MG63 (cell line): ENCODE results near the gene NFATC2IP. TPM values are rescaled to one million over a fixed set of nuclear protein-coding genes. Genes with fewer than 3 reads are reported as not detected.
"Not testable (repeated sequence)": the region's sequence is repeated elsewhere in the genome, so short reads cannot be mapped to it uniquely, and the experiment has no call there.

Experiments
- DNase-seq: peaks from one replicate; pipeline ENCODE4 v3.0.0-alpha.2; 2020
- H3K27me3 ChIP-seq: fragments of 250-450 bp; sonication (Bioruptor Pico); 2 replicates; pipeline ENCODE4 v1.5.1; 2020; ENCODE audit warnings: mild to moderate bottlenecking, moderate library complexity
- H3K36me3 ChIP-seq: fragments of 250-450 bp; sonication (Bioruptor Pico); 2 replicates; pipeline ENCODE4 v1.5.1; 2020; ENCODE audit warnings: mild to moderate bottlenecking, moderate library complexity
- H3K4me3 ChIP-seq: fragments of 250-450 bp; sonication (Bioruptor Pico); 2 replicates; pipeline ENCODE4 v1.5.1; 2020; ENCODE audit warnings: mild to moderate bottlenecking, moderate library complexity
- H3K9me3 ChIP-seq: fragments of 250-450 bp; sonication (Bioruptor Pico); 2 replicates; pipeline ENCODE4 v1.5.1; 2020; ENCODE audit warnings: mild to moderate bottlenecking, moderate library complexity
- total RNA-seq: library from RNA; depleted of rRNA; stranded (reverse); fragments of >200 nt; shearing (Covaris generic); gene quantifications from 2 replicates; pipeline ENCODE4 v1.2.3, GENCODE V29; 2014; ENCODE audit warnings: low replicate concordance

NFATC2IP gene
- total RNA-seq, 1 experiment from 2014 or later, result 21.3 TPM

DNA sequence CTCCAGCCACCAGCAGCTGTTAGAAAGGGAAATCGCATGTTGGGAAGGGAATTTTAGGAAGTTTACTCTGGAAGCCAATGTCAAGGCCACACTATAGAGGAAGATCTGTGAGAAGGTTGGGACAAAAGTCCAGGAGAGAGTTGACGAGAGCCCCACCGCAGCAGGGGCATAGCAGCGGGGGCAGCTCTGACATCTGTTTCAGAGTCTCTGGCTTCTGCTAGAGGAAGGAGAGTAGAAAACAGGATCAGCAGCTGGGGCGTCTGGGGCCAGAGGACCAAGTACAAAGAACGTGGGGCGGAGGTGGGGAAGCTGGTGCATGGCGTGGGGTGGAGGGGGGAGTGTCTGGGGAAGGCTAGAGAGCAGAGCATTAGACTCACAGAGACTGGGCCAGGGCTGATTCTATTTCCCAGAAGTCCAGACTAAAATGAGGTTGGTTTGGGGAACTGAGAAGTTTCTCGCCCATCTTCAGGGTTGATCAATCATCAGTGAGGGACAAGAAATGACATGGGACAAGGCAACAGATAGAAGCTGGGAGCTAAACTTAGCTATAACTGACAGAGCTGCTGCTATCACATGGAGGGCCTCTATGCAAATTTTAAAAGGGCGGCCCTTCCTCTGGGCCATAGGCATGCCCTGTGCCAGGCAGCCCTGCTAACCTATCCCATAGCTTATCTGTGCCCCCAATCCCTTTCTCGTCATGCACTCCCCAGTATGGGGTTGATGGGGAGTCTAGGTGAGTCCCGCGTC, 26.9 kb upstream of the NFATC2IP start:
- no peaks in the 10 kb centered on the region for H3K27me3 ChIP-seq
- H3K9me3 ChIP-seq, result no peaks in the 10 kb centered on the region
- DNase-seq, result no peak
- H3K4me3 ChIP-seq, result no peak overlapping the region
- peaks cover 16% of the 10 kb centered on the region for H3K36me3 ChIP-seq

DNA sequence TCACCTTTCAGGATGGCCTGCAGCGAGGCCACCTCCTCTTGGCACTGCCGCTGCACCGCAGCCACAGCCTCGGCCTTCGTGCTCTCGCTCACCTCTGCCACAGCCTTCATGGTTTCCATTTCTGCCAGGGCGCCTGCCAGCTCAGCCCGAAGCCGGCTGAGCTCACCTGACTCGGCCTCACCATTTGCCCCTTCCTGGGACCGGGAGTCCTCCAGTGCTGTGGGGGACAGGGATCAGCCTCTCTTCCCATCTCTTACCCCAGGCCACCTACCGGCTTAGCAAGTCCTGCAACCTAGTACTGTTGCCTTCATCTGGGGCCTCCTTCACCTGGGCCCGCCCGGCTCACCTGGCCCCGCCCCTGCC, 26.4 kb upstream of the NFATC2IP start:
- Histone ChIP-seq H3K4me3 (peak overlapping the region; percentile 100), H3K9me3 (no peaks in the 10 kb centered on the region), H3K36me3 (peaks cover 14% of the 10 kb centered on the region), H3K27me3 (no peaks in the 10 kb centered on the region)
- DNase-seq, result no peak

DNA sequence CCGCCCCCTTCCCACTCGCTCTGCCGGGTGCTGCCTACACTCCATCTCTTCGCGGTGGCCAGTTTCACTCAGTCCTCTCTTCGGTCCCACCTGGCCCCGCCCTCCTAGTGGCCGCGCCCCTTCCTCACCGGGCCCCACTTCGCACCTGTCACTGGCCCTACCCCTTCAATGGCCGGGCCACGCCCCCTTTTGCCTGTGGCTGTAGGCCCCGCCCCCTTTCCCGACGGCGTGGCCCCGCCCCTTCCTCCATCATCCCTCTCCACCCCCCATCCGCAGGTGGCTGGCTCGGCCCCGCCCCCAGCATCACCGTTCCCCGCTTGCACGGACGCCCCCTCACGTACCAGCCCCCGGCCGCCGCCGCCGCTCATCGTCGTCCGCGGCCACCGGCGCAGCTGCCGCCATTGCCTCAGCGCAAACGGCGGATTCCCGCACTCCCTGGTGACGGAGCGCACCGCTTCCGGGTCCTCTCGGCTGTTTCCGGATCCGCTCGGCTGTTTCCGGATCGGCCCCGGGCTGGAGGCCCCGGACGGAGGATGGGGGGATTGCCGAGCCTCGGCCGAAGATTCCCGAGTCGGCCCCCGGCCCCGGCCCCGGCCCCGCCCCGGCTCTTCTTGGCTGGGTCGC, 25.9 kb upstream of the NFATC2IP start, which contains the start of gene RABEP2:
RABEP2 (minus strand) TSS at position 477 of the 624 bp plus-strand sequence; CDS start at position 402, 75 bp downstream.
- Histone ChIP-seq H3K9me3 (no peaks in the 10 kb centered on the region), H3K4me3 (peak within 1 kb of the TSS; percentile 100)
- peak; percentile 94 for DNase-seq

DNA sequence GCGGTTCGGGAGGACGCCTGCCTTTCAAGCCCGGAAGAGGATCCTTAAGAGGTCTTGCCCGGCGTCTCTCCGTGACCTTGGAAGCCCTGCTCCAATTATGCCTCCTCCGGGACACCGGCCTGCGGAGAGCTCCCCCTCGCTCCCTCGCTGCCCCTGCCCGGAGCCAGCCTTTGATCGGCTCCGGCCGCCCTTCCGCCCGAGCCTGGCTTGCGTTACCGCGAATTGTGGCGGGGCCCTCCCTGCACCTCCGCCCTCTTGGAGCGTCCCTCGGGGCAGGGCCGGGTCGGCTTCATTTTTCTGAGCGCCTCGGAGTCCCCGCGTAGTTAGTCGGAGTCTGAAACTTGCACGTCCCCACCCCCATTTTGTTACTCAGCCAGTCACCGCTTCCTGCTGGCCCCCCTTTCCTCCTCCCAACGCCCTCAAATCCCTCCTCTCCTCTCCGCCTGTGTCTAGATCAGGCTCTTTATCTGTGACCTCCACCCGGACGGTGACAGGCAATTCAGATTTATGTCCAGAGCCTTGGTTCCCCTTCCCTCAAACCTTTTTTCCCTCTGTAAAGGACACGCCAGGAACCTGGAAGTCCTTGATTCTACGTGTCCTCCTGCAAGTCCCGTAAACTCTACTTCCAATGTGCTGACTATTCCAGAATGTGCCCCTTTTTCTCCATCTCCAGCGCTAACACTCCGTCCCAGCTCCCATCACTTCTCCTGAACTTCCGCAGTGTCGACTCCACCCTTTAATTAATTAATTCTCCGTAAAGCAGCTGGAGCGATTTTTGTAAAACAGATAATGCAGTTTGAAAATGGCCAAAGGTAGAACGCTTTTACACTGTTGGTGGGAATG, 25.1 kb upstream of the NFATC2IP start:
- H3K27me3 ChIP-seq, result no peaks in the 10 kb centered on the region
- H3K36me3 ChIP-seq, result peaks cover 12% of the 10 kb centered on the region
- peak; percentile 84 for DNase-seq
- no peaks in the 10 kb centered on the region for H3K9me3 ChIP-seq
- peak overlapping the region; percentile 100 for H3K4me3 ChIP-seq

More for the DNA sequence above, 25.9 kb upstream of the NFATC2IP start, which contains the start of gene RABEP2:
- peaks cover 12% of the 10 kb centered on the region for H3K36me3 ChIP-seq
- H3K27me3 ChIP-seq, result no peaks in the 10 kb centered on the region

DNA sequence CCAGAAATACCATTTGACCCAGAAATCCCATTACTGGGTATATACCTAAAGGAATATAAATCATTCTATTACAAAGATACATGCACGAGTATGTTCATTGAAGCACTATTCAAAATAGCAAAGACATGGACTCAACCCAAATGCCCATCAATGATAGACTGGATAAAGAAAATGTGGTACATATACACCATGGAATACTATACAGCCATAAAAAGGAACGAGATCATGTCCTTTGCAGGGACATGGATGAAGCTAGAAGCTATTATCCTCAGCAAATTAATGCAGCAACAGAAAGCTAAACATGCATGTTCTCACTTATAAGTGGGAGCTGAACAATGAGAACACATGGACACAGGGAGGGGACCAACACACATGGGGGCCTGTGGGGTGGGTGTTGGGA, 24.5 kb upstream of the NFATC2IP start:
- DNase-seq, H3K27me3 ChIP-seq, H3K9me3 ChIP-seq: not testable (repeated sequence)
- H3K4me3 ChIP-seq, result peak overlapping the region; percentile 100
- peaks cover 12% of the 10 kb centered on the region for H3K36me3 ChIP-seq

DNA sequence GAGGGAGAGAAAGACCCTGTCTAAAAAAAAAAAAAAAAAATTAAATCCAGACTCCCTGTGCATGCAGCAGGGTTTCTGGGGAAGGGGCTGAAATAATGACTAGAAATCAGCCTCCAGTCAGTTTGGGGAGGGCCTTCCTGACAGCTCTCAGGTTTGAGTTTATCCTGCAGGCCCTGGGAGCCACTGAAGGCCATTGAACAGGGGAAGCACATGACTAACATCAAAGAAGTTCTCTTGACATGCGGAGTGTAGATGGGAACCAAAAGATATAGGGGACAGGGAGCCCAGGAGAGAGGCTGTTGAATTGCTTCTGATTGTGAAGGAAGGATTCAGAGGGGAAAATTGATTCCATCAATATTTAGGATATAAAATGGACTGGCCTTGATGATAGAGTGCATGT, 22.9 kb upstream of the NFATC2IP start:
- peaks cover 5% of the 10 kb centered on the region for H3K36me3 ChIP-seq
- no peak overlapping the region for H3K4me3 ChIP-seq
- no peaks in the 10 kb centered on the region for H3K27me3 ChIP-seq
- no peak for DNase-seq
- H3K9me3 ChIP-seq, result no peaks in the 10 kb centered on the region

DNA sequence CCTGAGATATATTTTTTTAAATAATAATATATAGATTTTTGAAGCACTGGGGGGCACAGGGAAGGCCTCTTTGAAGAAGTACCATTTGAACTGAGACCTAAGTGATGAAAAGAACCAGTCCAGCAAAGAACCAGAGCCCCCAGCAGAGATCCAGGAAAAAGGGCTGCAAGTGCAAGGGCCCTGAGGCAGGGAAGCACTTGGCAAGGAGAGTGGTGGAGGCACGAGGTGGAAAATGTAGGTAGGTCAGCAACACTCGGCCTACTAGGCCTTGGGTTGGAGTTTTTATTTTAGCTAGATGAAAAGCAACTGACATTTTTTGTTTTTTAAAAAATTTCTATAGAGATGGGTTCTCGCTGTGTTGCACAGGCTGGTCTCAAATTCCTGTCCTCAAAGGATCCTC, 20.5 kb upstream of the NFATC2IP start:
- H3K4me3 ChIP-seq, result no peak overlapping the region
- no peaks in the 10 kb centered on the region for H3K27me3 ChIP-seq
- DNase-seq, result no peak
- peaks cover 2% of the 10 kb centered on the region; the same call in 1 of the 2 replicates for H3K36me3 ChIP-seq
- no peaks in the 10 kb centered on the region for H3K9me3 ChIP-seq

DNA sequence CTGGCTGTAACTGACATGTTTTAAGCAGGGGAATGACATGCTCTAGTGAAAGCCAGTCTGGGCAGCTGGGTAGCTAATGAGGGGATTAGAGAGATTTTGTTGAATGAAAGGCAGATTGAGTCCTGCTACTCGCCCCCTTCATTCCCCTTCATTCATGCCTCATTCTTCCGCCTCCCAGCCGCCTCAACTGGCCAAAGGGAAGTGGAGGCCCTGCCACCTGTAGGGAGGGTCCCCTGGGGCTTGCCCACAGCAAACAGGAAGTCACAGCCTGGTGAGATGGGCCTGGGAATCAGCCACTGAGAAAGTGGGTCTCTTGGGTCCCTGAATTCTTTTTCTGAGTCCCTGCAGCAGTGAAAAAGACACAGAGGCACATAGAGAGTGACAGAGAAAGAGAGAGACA, 20.1 kb upstream of the NFATC2IP start:
- Histone ChIP-seq H3K27me3 (no peaks in the 10 kb centered on the region), H3K36me3 (no peaks in the 10 kb centered on the region), H3K9me3 (no peaks in the 10 kb centered on the region), H3K4me3 (no peak overlapping the region)
- no peak for DNase-seq

DNA sequence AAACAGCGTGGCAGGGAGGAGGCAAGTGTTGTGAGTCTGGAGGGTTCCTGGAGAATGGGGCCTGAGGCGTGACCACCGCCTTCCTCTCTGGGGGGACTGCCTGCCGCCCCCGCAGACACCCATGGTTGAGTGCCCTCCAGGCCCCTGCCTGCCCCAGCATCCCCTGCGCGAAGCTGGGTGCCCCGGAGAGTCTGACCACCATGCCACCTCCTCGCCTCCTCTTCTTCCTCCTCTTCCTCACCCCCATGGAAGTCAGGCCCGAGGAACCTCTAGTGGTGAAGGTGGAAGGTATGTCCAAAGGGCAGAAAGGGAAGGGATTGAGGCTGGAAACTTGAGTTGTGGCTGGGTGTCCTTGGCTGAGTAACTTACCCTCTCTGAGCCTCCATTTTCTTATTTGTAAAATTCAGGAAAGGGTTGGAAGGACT, 18.9 kb upstream of the NFATC2IP start, which contains the start of gene CD19:
CD19 (plus strand) TSS at position 171 of the 425 bp plus-strand sequence; CDS start at position 201, 30 bp downstream.
- Histone ChIP-seq H3K36me3 (no peaks in the 10 kb centered on the region), H3K4me3 (no peak within 1 kb of the TSS), H3K27me3 (no peaks in the 10 kb centered on the region), H3K9me3 (no peaks in the 10 kb centered on the region)
- DNase-seq, result no peak

DNA sequence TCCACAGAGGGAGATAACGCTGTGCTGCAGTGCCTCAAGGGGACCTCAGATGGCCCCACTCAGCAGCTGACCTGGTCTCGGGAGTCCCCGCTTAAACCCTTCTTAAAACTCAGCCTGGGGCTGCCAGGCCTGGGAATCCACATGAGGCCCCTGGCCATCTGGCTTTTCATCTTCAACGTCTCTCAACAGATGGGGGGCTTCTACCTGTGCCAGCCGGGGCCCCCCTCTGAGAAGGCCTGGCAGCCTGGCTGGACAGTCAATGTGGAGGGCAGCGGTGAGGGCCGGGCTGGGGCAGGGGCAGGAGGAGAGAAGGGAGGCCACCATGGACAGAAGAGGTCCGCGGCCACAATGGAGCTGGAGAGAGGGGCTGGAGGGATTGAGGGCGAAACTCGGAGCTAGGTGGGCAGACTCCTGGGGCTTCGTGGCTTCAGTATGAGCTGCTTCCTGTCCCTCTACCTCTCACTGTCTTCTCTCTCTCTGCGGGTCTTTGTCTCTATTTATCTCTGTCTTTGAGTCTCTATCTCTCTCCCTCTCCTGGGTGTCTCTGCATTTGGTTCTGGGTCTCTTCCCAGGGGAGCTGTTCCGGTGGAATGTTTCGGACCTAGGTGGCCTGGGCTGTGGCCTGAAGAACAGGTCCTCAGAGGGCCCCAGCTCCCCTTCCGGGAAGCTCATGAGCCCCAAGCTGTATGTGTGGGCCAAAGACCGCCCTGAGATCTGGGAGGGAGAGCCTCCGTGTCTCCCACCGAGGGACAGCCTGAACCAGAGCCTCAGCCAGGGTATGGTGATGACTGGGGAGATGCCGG, 18.2 kb upstream of the NFATC2IP start:
- no peaks in the 10 kb centered on the region for H3K36me3 ChIP-seq
- no peaks in the 10 kb centered on the region for H3K9me3 ChIP-seq
- DNase-seq, result no peak
- no peaks in the 10 kb centered on the region for H3K27me3 ChIP-seq
- no peak overlapping the region for H3K4me3 ChIP-seq

DNA sequence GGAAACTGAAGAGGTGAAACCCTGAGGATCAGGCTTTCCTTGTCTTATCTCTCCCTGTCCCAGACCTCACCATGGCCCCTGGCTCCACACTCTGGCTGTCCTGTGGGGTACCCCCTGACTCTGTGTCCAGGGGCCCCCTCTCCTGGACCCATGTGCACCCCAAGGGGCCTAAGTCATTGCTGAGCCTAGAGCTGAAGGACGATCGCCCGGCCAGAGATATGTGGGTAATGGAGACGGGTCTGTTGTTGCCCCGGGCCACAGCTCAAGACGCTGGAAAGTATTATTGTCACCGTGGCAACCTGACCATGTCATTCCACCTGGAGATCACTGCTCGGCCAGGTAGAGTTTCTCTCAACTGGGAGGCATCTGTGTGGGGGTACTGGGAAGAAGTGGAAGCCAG, 17.6 kb upstream of the NFATC2IP start:
- DNase-seq, result no peak
- H3K36me3 ChIP-seq, result no peaks in the 10 kb centered on the region
- no peaks in the 10 kb centered on the region for H3K9me3 ChIP-seq
- H3K27me3 ChIP-seq, result no peaks in the 10 kb centered on the region
- no peak overlapping the region for H3K4me3 ChIP-seq

DNA sequence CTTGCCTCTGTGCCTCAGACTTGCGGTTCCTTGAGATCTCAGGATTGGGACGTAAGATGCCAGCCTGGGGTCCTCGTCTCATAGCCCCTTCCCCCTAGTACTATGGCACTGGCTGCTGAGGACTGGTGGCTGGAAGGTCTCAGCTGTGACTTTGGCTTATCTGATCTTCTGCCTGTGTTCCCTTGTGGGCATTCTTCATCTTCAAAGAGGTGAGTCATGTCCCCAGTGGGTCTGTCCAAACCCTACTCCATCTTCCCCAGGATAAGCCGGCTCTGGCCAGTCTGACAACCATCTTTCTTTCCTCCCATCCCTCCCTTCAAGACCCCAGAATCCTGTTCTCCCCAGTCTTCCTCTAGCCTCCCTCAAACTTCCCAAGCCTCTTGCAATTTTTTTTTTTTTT, 15.4 kb upstream of the NFATC2IP start:
- DNase-seq, result no peak
- Histone ChIP-seq H3K9me3 (no peaks in the 10 kb centered on the region), H3K4me3 (no peak overlapping the region), H3K36me3 (no peaks in the 10 kb centered on the region), H3K27me3 (no peaks in the 10 kb centered on the region)

DNA sequence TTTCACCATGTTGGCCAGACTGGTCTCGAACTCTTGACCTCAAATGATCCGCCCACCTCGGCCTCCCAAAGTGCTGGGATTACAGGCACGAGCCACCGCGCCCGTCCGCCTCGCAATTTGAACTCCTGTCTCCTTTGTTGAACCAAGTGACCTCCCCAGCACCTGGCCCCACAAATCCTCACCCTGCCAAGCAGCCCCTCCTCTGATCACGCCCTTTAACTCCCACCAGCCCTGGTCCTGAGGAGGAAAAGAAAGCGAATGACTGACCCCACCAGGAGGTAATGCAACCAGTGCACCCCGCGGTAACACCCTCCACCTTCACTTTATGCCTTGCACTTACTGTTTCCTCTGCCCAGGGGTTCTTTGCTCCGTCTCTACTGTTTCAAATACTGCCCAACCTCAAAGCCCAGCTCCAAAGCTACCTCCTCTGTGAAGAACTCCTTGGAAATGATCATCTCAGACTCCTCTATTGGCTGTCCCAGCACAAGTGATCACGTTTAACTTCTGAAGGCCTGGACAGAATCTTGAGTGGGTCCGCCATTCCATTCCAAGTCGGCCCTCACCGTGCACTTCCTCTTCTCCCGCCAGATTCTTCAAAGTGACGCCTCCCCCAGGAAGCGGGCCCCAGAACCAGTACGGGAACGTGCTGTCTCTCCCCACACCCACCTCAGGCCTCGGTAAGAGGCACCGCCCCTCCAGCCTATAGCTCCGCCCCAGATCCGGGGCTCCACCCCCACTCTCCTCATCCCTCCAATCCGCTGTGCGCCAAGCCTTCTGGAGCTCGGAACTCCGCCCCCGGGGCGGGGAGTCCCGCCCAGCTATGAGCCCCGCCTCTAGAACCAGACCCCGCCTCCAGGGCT, 14.6 kb upstream of the NFATC2IP start:
- Histone ChIP-seq H3K27me3 (no peaks in the 10 kb centered on the region), H3K9me3 (no peaks in the 10 kb centered on the region), H3K4me3 (no peak overlapping the region), H3K36me3 (no peaks in the 10 kb centered on the region)
- peak; percentile 40 for DNase-seq

DNA sequence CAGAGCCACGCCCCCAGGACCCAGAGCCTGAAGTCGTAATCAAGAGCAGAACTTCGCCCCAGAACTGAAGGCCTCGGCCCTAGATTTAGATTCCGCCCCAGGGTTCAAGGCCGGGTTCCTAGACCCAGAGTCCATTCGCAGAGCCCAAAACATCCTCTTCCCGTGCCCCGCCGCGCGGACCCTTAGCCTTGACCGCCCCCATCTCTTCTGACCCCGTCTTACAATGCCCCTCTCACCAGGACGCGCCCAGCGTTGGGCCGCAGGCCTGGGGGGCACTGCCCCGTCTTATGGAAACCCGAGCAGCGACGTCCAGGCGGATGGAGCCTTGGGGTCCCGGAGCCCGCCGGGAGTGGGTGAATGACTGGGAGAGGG, 14.0 kb upstream of the NFATC2IP start:
- H3K27me3 ChIP-seq, result no peaks in the 10 kb centered on the region
- H3K36me3 ChIP-seq, result no peaks in the 10 kb centered on the region
- no peak overlapping the region for H3K4me3 ChIP-seq
- H3K9me3 ChIP-seq, result no peaks in the 10 kb centered on the region
- DNase-seq, result no peak

DNA sequence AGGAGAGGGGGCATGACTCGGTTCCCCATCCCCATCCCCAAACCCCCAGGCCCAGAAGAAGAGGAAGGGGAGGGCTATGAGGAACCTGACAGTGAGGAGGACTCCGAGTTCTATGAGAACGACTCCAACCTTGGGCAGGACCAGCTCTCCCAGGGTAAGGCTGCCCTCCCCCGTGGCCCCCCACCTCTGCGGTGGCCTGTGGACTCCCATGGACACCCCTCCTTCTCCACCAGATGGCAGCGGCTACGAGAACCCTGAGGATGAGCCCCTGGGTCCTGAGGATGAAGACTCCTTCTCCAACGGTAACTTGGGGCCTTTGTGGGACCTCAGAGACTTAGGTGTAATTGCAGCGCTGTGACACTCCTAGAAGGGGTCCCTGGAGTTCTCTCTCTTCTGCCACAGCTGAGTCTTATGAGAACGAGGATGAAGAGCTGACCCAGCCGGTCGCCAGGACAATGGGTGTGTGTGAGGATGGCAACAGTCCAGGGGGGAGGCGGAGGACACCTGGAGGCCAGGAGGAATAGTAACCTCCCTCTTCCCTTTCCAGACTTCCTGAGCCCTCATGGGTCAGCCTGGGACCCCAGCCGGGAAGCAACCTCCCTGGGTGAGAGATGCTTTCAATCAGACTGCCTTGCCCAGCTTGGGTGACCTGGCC, 13.4 kb upstream of the NFATC2IP start:
- H3K27me3 ChIP-seq, result no peaks in the 10 kb centered on the region
- H3K9me3 ChIP-seq, result no peaks in the 10 kb centered on the region
- no peak for DNase-seq
- H3K4me3 ChIP-seq, result no peak overlapping the region
- no peaks in the 10 kb centered on the region for H3K36me3 ChIP-seq
